ENCODE results near the gene HSP90B1.

Gene HSP90B1

DNA sequence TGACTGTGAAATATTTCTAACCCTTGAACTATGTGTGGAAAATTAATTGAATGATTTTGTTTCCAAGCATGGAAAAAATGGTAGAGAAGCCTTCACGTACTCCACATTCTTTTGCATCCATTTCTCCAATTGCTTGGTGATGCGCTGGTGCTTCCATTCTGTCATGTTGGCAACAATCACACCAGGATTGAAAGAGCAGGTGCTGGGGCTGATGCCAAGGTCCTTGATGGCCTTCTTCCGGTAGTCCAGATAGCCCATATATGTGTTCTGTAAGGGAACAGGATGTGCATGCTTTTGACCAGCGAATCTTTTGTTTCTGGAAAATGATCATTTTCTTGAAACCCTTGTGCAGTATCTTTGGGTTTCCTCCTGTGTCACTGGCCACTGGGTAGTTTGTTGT is 64.0 kb downstream of the HSP90B1 start:
- Mint-ChIP-seq H3K36me3 (no peaks in the 10 kb centered on the region), H3K27ac (no peak overlapping the region), H3K9me3 (no peaks in the 10 kb centered on the region), H3K4me3 (no peak overlapping the region), H3K4me1 (no peaks in the 10 kb centered on the region), H3K27me3 (peaks cover 5% of the 10 kb centered on the region)
- ATAC-seq = no peak

DNA sequence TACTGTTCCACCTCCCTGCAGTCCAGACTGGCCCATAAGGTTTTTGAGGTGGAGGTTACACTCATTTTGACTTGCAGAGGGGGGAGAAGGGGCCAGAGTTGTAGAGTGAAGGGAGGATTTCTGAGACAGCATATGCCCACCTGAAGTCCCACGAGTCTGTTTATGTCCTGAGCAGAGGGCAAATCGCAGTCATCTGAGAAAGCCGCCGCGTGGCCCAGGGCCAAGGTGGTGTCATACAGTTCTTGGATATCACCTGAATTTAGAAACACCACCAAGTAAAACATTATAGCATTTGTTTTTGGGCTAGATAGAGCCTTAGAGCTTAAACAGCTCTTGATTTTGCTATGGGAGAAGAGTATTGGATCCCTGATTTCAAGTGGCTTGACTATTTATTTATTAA is 66.4 kb downstream of the HSP90B1 start:
- Mint-ChIP-seq H3K27me3 (peaks cover 15% of the 10 kb centered on the region), H3K9me3 (no peaks in the 10 kb centered on the region), H3K27ac (no peak overlapping the region), H3K36me3 (no peaks in the 10 kb centered on the region), H3K4me3 (no peak overlapping the region), H3K4me1 (no peaks in the 10 kb centered on the region)
- ATAC-seq = no peak

DNA sequence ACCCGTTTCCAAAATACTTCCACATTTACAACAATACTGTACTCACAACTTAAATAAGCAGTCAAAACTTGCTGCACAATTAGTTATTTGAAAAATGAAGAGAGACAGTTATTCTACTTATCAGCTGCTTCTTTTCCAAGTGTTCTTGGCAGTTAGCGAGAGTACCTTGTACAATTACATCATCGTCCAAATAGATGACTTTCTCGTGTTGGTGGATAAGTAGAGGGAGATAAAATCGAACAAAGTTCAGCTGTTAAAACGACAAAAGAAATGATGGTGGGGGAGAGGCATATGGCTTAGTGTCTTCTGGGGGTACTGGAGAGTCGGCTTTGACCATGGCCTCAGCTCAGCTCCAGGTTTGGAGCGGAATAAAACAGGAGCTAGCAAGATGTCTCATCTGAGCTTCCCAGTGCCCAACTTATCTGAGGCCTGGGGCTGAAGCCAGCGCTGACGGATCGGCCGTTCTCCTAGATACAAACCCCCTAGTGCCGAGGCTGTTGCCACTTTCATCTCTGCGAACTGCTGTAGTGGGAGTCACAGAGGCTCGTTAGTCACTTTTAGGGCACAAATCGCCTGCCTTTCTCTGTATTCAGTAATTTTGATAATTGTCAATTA is 67.2 kb downstream of the HSP90B1 start:
- Mint-ChIP-seq H3K36me3 (no peaks in the 10 kb centered on the region), H3K27ac (no peak overlapping the region)
- ATAC-seq = no peak

More for the DNA sequence above, 67.2 kb downstream of the HSP90B1 start:
- H3K27me3 Mint-ChIP-seq = peaks cover 18% of the 10 kb centered on the region
- no peaks in the 10 kb centered on the region for H3K4me1 Mint-ChIP-seq
- H3K4me3 Mint-ChIP-seq = no peak overlapping the region
- H3K9me3 Mint-ChIP-seq = no peaks in the 10 kb centered on the region
